A172 (cell line): ENCODE data around the gene PRPH. TPM values are rescaled to one million over a fixed set of nuclear protein-coding genes. Genes with fewer than 3 reads are reported as not detected.
"Not testable (repeated sequence)": the region's sequence is repeated elsewhere in the genome, so short reads cannot be mapped to it uniquely, and the experiment has no call there.

Source experiments
- DNase-seq: peaks from one replicate; pipeline ENCODE4 v3.0.0-alpha.2; 2015; ENCODE audit warnings: low spot score
- total RNA-seq: library from RNA; depleted of rRNA; stranded (reverse); fragments of >200 nt; shearing (Covaris generic); gene quantifications from 2 replicates; pipeline ENCODE4 v1.2.3, GENCODE V29; 2014

The PRPH gene
- total RNA-seq, 1 experiment from 2014 or later = 4.6 TPM

DNA sequence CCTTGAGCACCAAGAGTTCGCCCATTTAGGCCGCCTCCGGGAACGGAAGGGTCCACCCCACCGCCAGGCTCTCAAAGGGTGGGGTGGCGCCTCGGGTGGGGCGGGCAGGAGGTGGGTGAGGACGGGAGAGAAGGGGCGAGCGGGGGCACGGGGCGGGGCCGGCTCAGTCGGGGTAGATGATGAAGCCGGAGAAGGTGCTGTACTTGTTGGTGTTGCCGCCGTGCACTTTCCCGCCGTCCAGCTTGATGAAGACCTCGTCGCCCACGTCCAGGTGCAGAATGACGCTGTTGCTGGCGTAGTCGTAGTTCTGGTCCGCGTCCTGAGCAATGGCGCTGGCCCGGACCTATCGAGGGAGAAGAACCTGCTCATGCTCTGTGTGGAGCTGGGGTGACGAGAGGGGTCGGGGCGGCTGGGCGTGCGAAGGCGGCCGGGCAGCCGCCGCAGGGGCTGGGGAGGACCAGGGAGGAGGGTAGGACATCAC, 38.0 kb downstream of the PRPH start:
- DNase-seq = no peak

DNA sequence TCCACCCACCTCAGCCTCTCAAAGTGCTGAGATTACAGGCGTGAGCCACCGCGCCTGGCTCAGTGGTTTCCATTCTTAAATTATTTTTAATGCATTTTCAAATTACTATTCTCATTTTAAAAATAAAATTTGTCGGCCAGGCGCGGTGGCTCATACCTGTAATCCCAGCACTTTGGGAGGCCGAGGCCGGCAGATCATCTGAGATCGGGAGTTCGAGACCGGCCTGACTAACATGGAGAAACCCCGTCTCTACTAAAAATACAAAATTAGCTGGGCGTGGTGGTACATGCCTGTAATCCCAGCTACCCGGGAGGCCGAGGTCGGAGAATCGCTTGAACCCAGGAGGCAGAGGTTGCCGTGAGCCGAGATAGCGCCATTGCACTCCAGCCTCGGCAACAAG, 38.8 kb downstream of the PRPH start:
- DNase-seq = not testable (repeated sequence)

DNA sequence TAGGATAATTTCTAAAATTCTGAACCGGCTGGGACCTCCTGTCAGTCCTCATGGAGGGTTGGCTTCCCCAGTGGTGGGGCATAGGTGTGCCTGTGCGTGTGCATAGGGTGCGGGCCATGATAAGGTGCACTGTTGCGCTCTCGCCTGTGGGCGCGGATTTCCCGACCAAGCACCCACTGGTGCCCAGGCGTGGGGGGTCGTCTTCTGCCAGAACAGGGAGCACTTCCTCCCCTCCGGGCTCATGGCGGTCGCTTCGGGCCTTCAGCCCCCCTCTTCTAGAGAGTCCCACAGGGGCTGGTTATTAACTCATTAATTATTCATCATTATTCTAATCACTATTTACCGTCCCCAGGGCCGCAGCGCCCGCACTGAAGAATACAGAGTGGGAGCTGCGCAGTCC, 39.3 kb downstream of the PRPH start:
- DNase-seq = no peak

DNA sequence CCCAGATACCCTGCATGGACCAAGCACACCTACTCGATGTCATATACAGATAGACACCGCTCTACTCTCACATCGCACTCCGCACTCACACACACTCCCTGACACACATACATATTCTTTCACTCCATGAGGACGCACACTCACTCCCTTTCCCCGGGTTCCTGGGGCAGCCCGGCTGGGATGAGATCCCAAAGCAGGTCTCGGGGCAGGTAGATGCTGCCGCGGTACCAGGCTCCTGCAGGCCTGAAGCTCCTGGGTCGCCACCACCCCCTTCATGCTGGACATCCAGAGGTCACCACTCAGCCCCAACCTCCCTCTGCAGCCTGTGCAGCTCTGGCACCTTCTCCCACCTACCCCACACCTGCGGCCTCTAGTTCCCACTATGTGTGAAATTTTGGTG, 39.7 kb downstream of the PRPH start:
- no peak for DNase-seq

DNA sequence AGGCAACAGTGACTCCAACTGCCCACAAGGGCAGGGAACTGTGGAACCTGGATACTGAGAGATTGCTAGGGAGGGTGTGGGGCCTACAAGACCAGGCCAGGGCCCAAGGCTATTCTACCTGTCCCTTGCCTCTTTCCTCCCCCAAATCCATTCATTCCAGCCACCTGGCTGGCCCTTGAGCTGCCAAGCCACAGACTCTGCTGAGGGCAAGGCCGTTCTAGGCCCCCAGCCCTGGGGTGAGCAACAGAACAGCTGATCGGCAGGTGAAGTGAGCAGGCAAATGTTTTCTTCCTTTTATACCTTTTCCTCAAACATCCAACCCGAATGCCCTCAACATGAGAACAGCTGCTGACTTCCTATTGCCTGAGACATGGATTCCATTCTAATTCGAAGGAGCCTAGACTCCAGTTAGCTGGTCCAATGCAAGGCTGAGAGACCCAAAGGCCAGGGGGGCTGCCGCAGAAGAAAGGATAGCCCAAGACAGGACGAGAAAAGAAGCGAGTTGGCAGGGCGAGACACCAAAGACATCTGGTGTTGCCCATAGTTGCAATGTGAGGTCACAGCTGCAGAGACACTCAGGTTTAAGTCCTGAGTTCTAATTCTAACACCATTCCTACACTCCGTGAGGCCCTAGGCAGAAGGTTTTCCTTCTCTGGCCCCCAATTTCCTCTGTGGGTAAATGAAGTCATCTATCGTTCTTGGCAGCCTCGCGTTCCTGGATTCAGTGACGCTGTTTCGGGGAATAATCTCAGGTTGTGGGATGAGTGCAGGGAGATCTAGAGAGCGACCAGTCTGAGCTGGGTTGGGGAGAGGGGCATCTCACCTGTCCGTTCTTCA, 40.4 kb downstream of the PRPH start:
- no peak for DNase-seq

DNA sequence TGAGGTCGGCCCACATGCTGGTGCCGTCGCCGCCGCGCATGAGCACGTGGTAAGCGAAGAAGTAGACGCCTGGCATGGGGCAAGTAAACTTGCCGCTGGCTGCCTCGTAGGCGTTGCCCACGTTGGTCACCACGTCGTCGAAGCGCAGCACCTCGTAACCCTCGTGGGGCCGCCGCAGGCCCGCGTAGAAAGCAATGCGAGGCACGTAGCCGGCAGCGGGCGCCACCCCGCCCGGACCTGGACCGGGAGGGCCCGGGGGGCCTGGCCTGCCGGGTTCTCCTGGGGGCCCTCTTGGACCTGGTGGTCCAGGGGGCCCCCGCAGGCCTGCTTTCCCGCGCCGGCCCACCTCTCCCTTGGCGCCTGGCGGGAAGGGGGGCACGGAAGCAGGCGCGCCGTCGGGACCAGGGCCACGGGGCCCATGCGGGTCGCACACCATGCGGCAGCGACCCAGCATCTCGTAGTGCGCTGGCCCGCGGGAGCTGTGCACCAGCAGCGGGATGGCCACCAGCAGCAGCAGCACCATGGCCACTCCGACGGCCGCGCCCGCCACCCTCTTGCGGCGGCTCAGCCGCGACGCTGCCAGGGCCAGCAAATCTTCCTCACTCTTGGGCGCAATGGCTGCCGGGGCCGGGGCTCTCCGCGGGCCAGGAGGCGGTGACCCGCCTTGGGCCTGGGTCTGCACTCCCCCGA, 41.2 kb downstream of the PRPH start:
- no peak for DNase-seq

DNA sequence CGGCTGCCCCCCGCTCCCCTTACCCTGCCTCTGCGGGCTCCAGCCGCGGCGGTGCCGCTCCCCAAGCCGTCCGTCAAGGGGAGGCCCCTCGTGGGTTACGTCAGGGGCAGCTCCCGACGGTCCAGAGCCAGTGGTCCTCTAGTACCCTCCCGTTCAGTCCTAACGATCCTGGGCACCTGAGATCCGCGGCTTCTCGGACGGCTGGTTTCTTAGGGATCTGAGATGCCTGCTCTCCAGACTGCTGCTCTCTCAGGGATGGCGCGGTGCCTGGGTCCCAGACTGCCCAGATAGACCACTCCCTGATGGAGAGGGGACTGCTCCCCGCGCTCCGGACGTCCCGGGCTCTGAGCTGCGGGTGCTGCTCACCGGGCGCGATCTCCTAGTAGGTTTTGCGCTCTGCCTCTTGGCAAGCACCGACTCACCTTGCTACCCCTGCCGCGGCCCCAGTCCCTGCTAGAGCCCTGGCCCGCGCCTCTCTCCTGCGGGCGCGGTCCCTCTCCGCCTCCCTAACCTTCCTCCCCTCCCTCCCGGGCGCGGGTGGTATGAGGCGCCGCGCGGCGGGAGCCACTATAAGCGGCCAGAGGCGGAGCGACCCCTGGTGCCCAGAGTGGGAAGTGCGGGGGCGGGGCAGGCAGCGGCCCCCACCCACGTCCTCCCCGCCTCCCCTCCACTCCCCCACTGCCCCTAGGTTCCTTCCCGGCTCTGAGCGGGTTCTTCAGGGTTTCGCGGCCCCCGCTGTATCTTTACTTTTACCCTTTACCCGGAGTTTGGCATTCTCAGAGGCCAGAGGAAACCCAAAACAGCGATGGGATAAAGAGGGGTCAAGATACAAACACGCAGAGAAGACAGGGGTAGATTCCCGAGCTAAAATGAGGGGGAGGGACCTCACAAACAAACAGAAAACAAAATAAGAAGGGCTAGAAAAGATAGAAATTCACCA, 42.0 kb downstream of the PRPH start, which contains the start of gene C1QL4:
TSS of gene C1QL4 (minus strand) at position 544 of the 940 bp plus-strand sequence. CDS start 711 bp downstream, outside the sequence.
- peak; percentile 49 for DNase-seq

DNA sequence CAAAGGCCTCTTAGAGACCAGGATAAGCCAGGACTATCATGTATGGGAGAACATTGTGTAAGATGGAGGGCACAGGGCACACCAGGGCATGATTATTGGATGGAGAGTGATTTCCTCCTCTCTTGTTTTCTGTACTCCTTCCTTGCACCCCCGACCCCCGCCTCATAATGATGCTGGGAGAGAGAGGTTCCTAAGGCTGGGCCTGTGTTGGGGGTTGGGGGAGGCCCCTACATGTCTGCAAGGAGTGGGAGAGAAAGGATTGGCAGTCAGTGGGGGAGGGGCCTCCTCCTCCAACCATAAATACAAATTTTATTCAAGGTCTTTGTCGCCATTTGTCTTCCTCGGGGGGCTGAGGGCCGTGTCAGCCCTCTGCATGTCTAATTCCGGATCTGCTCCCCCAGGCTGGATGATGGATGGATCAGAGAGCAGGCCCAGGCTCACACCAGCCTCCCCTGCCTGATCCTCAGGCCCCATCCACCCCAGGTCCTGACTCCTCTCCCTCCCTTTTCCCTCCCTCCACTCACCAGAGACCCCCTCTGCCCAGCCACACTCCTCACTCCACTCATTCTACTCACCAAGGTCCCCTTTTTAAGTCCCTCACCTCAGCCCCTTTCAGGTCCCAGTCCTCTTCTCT, 44.0 kb downstream of the PRPH start:
- no peak for DNase-seq

DNA sequence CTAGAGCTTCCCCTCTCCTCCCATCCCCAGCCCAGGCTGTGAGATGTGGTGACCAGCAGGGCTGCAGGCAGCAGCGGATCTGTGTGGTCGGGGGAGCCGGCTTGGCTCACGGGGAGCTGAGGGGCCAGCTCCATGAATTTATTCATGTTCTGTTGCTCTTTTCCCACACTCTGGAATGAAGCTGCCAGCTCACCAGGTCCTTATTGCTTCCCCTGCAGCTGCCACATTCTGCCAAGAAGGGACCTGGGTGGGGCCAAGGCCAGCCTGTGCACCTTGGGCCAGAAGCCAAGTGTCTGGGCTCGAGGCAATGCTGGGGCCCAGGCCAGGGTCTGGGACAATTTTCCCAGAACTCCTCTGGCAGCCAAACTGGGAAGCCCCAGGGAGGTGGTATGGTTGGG, 44.5 kb downstream of the PRPH start:
- no peak for DNase-seq

DNA sequence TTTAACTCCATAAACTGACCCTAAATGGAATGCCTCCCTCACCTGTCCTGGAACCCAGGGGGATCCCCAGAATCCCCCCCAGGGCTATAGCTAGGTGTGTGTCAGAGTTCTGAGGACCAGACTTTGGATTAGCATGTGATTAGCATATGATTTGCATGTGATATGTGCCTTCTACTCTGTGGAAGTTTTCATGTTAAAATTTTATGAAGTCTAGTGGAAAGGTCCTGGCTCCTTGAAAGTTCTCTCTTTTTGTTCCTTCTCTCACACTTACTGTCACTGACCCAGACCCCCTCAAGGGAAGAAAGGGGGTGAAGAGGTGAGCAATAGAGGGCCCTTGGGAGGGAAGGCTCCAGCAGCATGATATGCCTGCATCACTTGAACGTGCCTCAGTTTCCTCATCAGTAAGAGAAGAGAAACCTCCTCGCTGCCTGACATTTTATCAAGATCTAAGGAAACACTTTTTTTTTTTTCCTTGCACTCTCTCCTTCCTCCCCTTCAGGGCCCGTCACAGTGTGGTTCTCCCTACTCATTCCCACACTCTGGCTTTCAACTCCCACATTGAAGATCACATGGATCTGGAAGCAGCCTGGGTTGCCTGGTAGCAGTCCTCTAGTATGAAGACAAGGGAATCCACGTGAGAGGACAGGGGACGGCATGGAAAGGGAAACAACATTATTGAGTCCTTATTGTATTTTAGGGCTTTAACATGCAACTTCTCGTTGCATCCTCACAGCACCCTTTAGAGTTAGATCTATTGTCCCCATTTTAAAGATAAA, 45.3 kb downstream of the PRPH start:
- no peak for DNase-seq

DNA sequence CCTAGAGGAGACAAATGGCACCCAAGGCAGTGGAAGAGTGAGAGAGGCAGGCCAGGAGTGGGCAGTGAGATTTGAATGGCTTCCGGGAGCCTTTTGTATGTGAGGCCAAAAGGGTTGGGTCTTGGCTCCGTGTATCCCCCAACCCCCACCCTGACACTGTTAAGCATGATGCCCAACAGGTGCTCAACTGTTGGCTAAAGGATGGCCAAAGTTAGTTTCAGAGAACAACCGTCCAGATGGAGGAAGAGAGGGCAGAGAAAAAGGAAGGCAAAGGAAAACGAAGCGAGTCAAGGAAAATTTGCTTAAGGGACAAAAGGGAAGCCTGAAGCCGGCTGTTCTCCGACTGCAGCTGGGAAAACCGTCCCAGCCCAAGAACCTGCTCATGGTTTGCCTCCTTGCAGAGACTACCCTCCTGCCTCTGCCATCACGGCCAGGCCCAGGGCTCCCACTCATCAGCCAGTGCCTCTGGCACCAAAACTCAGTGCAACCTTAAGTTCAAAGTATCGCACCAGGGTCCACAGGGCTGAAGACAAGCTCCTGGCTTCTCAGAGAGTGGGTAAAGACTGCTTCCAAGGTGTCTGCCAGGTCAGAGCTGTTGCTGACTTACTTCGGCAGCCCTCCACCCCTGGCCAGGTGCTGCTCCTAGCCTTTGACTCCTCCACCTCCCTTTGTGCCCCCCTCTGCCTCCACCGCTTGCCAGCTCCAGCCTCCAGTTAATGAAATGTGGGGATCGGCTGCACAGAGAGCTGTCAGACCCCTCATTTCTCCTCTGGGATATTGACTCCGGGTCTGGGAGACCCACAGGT, 46.2 kb downstream of the PRPH start:
- DNase-seq = no peak

DNA sequence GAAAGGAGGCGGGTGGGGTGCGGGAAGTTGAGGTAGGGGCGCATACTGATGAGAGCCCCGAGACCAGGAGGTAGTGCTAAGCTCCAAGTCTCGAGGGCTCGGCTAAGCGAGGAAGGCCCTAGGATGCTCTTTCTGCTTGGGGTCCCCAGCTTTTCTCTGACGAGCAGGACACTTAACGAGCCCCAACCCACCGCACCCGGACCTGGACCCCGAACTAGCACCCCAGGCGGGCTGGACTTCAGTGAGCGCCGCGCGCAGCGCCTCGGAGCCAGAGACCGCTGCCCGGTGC, 46.8 kb downstream of the PRPH start:
- DNase-seq = no peak

DNA sequence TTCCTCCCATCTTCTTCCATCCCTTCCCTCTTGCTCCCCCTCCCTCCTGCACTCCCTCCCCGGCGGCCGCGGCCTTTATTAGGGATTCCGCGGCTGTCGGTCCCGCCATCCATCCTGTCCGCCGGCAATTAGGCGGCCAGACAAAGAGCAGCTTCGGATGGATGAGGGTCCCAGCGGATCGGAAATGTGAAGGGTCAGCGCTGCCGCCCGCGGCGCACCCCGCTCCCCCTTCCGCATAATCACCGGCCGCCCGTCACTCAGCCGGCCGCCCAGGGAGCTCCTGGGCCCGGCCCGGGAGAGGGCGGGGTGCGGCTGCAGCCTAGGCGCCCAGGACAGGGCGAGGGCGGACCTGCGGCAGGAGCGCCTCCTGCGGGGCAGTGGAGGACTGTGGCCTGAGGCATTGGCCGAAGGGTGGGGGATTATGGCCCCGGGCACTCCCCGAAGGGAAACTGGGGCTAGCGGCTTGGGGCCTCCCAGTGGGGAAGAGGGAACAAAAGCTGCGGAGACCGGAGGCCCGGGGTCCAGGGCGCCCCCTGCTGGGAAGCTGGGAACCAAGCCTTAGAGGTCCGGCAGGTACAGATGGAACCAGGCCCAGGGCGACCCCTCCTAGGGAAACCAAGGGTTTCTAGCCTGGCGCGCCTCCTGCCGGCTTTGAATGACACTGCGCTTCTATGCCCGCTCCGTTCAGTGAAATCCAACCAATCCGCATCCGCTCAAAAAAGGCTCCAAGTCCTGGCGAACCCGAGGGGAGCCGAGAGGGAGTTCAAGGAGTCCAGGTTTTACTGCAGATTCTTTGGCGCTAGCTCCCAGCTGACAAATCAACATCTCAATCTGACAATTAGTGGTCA, 47.3 kb downstream of the PRPH start:
- peak; percentile 41 for DNase-seq

DNA sequence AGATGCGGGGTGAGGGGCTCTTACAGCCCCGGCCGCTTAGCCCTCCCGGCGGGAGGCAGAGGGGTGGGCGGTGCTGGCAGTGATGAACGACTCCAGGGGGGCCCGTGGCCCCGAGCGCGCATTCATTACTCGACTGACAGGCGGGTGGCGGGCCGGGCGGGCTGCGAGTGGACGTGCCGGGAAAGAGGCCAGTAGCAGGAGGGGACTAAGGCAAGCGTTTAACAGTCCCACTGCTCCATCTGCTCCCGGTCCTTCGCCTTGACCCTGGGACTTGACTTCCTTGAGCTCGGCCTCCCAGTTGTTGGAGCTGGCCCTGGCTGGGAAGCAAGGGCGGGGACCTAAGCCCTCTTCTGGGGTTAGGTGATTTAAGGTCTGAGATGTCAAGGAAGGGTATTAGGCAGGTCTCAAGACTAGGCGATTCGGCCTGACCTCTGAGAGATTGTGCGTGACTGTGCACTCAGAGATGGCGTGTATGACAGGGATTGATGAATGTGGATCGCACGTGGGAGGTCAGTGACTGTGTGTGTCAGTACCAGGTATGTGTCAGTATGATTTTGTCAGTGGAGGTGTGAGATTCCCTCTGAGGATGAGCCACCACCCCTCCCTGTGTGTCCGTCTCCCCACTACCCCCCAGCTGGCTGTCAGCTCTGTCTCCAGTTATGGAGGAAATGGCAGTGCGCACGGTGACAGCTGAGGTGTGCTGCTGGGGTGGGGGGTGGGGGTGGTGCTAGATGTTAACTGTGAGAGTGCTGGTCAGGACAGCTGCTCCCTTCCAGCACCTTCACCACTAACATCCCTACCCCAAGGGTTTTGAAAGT, 48.2 kb downstream of the PRPH start:
- DNase-seq = no peak

DNA sequence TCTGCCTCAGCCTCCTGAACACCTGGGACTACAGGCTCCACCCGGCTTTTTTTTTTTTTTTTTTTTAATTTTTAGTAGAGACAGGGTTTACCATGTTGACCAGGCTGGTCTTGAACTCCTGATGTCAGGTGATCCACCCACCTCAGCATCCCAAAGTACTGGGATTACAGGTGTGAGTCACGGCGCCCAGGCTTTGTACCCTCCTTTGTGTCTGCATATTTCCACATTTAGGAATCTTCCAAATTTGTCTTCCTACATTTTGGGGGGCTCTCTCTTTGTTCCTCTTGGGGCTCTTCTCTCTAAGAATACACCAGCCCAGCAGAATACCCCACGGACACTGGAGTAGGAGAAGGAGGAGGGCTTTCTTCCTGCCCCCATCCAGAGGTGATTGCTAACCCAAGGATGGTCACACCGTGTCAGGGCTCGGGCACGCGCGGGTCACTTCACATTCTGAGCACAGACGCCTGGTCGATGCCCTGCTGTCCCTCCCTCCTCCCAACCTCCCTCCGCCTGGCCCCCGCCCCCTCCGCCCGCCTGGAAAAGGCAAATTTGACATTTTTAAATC, 49.6 kb downstream of the PRPH start:
- no peak for DNase-seq

DNA sequence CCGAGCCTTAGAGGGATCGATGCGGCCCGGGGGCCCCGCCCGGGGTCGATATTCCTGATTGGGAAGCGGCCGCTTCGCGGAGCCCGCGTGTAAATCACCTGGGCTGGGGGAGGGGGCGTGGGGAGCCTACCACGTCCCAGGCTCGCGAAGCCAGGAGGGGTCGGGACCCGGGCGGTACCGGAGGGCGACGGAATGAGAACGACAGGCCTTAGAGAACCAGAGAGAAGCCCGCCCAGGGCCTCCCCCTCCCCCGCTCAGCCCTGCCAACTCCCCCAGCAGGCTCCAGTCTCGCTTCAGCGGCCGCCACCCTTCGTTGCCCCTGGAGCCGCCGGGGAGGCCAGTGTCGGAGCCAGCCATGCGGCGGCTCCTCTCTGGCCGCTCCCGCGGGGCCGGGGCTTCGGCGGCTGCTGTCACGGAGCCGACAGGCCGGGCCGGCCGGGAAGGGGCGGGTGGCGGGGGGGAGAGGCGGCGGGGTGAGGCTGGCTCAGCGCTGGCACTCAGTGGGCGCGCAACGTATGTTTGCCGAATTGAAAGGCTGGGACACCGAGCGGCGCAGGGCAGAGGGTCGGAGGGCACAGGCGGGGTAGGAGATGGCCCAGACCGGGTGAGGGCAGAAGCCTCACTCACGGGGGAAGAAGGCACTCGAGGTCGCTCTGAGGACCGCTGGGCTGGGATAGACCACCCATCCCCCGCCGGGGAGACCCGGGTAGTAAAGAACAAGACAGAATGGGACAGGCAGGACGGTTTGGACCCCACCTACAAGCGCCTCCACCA, 50.3 kb downstream of the PRPH start:
- DNase-seq = no peak
